GM21717 (cell line): ENCODE measurements around the gene SENP6.
"Not testable (repeated sequence)": the region's sequence is repeated elsewhere in the genome, so short reads cannot be mapped to it uniquely, and the experiment has no call there.

ENCODE experiments used
- ATAC-seq: cut with Tn5 transposase; IDR thresholded peaks from one replicate; pipeline ENCODE4 v1.9.1; 2021; ENCODE audit warnings: mild to moderate bottlenecking, moderate library complexity; ENCODE audit not compliant: unreplicated experiment

The SENP6 gene

GRCh38 chr6:75642311-75642710 is 40.6 kb downstream of the SENP6 start:
- no peak for ATAC-seq

GRCh38 chr6:75643173-75643572 is 41.5 kb downstream of the SENP6 start:
- ATAC-seq, result no peak

GRCh38 chr6:75656479-75656878 is 54.8 kb downstream of the SENP6 start:
- ATAC-seq, result no peak

- ATAC-seq, result no peak
Observed at GRCh38 chr6:75657327-75657726, 55.6 kb downstream of the SENP6 start.

GRCh38 chr6:75666592-75666991 is 64.9 kb downstream of the SENP6 start:
- ATAC-seq, result no peak

GRCh38 chr6:75673884-75674283 is 72.2 kb downstream of the SENP6 start:
- ATAC-seq, result no peak

GRCh38 chr6:75676377-75676776 is 74.7 kb downstream of the SENP6 start:
- ATAC-seq, result no peak

- not testable (repeated sequence) for ATAC-seq
Observed at GRCh38 chr6:75682548-75682947, 80.9 kb downstream of the SENP6 start.

- not testable (repeated sequence) for ATAC-seq
Observed at GRCh38 chr6:75683005-75683404, 81.3 kb downstream of the SENP6 start.

GRCh38 chr6:75687535-75687934 is 85.9 kb downstream of the SENP6 start:
- ATAC-seq, result not testable (repeated sequence)

- not testable (repeated sequence) for ATAC-seq
Observed at GRCh38 chr6:75687937-75688336, 86.3 kb downstream of the SENP6 start.

- no peak for ATAC-seq
Observed at GRCh38 chr6:75689576-75689975, 87.9 kb downstream of the SENP6 start.

- no peak for ATAC-seq
Observed at GRCh38 chr6:75691012-75691411, 89.3 kb downstream of the SENP6 start.

GRCh38 chr6:75693534-75693933 is 91.9 kb downstream of the SENP6 start:
- ATAC-seq, result no peak

- ATAC-seq, result no peak
Observed at GRCh38 chr6:75694406-75694805, 92.7 kb downstream of the SENP6 start.

GRCh38 chr6:75708334-75708733 is 106.7 kb downstream of the SENP6 start:
- not testable (repeated sequence) for ATAC-seq

- no peak for ATAC-seq
Observed at GRCh38 chr6:75711173-75711572, 109.5 kb downstream of the SENP6 start.

- no peak for ATAC-seq
Observed at GRCh38 chr6:75719133-75719532, 117.5 kb downstream of the SENP6 start.

GRCh38 chr6:75723382-75723781 is 121.7 kb downstream of the SENP6 start:
- no peak for ATAC-seq

GRCh38 chr6:75727206-75727605 is 125.5 kb downstream of the SENP6 start:
- ATAC-seq, result no peak

- ATAC-seq, result not testable (repeated sequence)
Observed at GRCh38 chr6:75731029-75731428, 129.3 kb downstream of the SENP6 start.

- no peak for ATAC-seq
Observed at GRCh38 chr6:75735491-75736186, 134.0 kb downstream of the SENP6 start.

- no peak for ATAC-seq
Observed at GRCh38 chr6:75743971-75744370, 142.3 kb downstream of the SENP6 start.
